DND-41 (cell line): ENCODE measurements around the gene ERC1.

Source experiments
- ATAC-seq: fragments of 200-7000 bp; cut with Tn5 transposase; 3 replicates; pipeline ENCODE4 v1.9.1; 2021; ENCODE audit warnings: low read depth; ENCODE audit not compliant: insufficient read depth
- DNase-seq: peaks from one replicate; pipeline ENCODE4 v3.0.0-alpha.2; 2020
- H2AFZ ChIP-seq: 2 replicates; pipeline ENCODE4 v1.6.0; 2012; ENCODE audit warnings: low read depth, low read length
- H3K27ac ChIP-seq: 2 replicates; pipeline ENCODE4 v1.5.1; 2012; ENCODE audit warnings: low read length, inconsistent platforms
- H3K27me3 ChIP-seq: fragments of 200-600 bp; sonication (generic); 2 replicates; pipeline ENCODE4 v1.6.0; 2012; ENCODE audit warnings: low read length, mild to moderate bottlenecking, inconsistent platforms; ENCODE audit not compliant: insufficient read depth, poor library complexity
- H3K36me3 ChIP-seq: 2 replicates; pipeline ENCODE4 v1.5.1; 2012; ENCODE audit warnings: low read length, inconsistent platforms; ENCODE audit not compliant: insufficient read depth
- H3K4me1 ChIP-seq: 2 replicates; pipeline ENCODE4 v1.5.1; 2012; ENCODE audit warnings: mild to moderate bottlenecking, low read length; ENCODE audit not compliant: insufficient read depth
- H3K4me2 ChIP-seq: 2 replicates; pipeline ENCODE4 v1.6.0; 2012; ENCODE audit warnings: mild to moderate bottlenecking, moderate library complexity, low read length, inconsistent platforms; ENCODE audit not compliant: insufficient read depth
- H3K4me3 ChIP-seq, 2 experiments: fragments of 200-600 bp in 1 of 2; shearing (Covaris generic) in 1 of 2; 2 replicates each; pipeline ENCODE4 v1.5.1; 2012 to 2016; ENCODE audit warnings: inconsistent platforms in 2 of 2, low read length in 2 of 2, mild to moderate bottlenecking in 2 of 2, low read depth in 1 of 2, moderate library complexity in 1 of 2
- H3K79me2 ChIP-seq: 2 replicates; pipeline ENCODE4 v1.6.0; 2012; ENCODE audit warnings: low read length, inconsistent platforms; ENCODE audit not compliant: insufficient read depth
- H3K9ac ChIP-seq: 2 replicates; pipeline ENCODE4 v1.6.0; 2012; ENCODE audit warnings: low read depth, mild to moderate bottlenecking, inconsistent platforms, low read length, moderate library complexity
- H3K9me3 ChIP-seq: 2 replicates; pipeline ENCODE4 v1.5.1; 2012; ENCODE audit warnings: low read length, moderate library complexity, mild to moderate bottlenecking, inconsistent platforms; ENCODE audit not compliant: insufficient read depth, severe bottlenecking
- H4K20me1 ChIP-seq: 2 replicates; pipeline ENCODE4 v1.6.0; 2012; ENCODE audit warnings: low read length; ENCODE audit not compliant: insufficient read depth
- EZH2 ChIP-seq: IDR thresholded peaks from 3 replicates; pipeline ENCODE4 v1.6.1; 2012; ENCODE audit warnings: borderline replicate concordance, low read depth, mild to moderate bottlenecking, moderate library complexity, low read length, inconsistent platforms; ENCODE audit not compliant: severe bottlenecking
- TF ChIP-seq, protein P1 (sequence below): IDR thresholded peaks from 2 replicates; pipeline ENCODE4 v1.5.1; 2012; ENCODE audit warnings: borderline replicate concordance, low read length, moderate library complexity, mild to moderate bottlenecking; ENCODE audit not compliant: poor library complexity, severe bottlenecking; ENCODE audit errors: extremely low read depth

The ERC1 gene

DNA sequence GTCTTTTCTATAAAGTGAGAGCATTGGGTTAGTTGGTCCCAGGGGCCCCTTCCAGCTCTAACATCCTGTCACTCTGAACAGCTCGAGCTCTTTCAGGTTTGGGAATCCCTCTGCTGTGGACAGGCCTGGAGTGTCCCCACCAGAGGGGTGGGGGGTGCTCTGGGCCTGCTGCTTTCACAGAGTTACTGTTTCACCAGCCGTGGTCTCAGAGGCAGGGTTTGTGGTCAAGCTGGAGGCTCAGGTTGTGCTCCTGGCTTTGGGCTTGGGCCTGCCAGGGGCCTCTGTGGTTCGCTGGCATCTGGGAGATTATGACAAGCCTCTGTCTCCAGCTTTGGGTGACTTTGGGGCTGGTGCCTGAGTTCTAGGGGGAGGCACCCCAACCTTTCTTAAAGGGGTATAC, 543.7 kb downstream of the ERC1 start:
- TF ChIP-seq, protein P1, sequence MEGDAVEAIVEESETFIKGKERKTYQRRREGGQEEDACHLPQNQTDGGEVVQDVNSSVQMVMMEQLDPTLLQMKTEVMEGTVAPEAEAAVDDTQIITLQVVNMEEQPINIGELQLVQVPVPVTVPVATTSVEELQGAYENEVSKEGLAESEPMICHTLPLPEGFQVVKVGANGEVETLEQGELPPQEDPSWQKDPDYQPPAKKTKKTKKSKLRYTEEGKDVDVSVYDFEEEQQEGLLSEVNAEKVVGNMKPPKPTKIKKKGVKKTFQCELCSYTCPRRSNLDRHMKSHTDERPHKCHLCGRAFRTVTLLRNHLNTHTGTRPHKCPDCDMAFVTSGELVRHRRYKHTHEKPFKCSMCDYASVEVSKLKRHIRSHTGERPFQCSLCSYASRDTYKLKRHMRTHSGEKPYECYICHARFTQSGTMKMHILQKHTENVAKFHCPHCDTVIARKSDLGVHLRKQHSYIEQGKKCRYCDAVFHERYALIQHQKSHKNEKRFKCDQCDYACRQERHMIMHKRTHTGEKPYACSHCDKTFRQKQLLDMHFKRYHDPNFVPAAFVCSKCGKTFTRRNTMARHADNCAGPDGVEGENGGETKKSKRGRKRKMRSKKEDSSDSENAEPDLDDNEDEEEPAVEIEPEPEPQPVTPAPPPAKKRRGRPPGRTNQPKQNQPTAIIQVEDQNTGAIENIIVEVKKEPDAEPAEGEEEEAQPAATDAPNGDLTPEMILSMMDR = no peak
- TF ChIP-seq EZH2 = no peak
- no peak overlapping the region for H2AFZ ChIP-seq
- H4K20me1 ChIP-seq = peaks cover 6% of the 10 kb centered on the region
- no peaks in the 10 kb centered on the region for H3K36me3 ChIP-seq
- ATAC-seq = 0 out of 3 replicates have a peak, but pooled peaks have one; percentile 30
- no peak overlapping the region for H3K4me2 ChIP-seq
- H3K9ac ChIP-seq = no peak overlapping the region
- H3K4me3 ChIP-seq = no peak overlapping the region
- H3K79me2 ChIP-seq = no peaks in the 10 kb centered on the region
- peaks cover 51% of the 10 kb centered on the region for H3K27me3 ChIP-seq
- no peak for DNase-seq
- no peak overlapping the region for H3K27ac ChIP-seq
- H3K4me1 ChIP-seq = peaks cover 18% of the 10 kb centered on the region
- H3K9me3 ChIP-seq = no peaks in the 10 kb centered on the region

DNA sequence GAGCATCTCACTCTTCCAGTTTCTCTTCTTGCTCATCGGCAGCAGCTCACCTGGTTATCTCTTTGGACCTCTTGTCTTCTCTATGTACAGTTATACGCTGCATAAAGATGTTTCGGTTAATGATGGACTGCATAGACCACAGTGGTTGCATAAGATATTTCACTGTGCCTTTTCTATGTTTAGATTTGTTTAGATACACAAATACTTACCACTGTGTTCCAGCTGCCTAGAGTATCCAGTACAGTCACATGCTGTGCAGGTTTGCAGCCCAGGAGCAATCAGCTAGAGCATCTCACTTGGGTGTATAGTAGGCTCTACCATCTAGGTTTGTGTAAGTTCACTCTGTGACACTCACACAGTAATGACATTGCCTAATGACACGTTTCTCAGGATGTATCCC, 545.8 kb downstream of the ERC1 start:
- Histone ChIP-seq H3K27ac (no peak overlapping the region), H3K9ac (no peak overlapping the region), H3K27me3 (peaks cover 51% of the 10 kb centered on the region), H3K36me3 (no peaks in the 10 kb centered on the region), H2AFZ (no peak overlapping the region), H3K4me2 (no peak overlapping the region), H3K79me2 (no peaks in the 10 kb centered on the region), H3K4me3 (no peak overlapping the region), H4K20me1 (peaks cover 4% of the 10 kb centered on the region), H3K9me3 (no peaks in the 10 kb centered on the region), H3K4me1 (peaks cover 18% of the 10 kb centered on the region)
- DNase-seq = no peak
- TF ChIP-seq, protein P1 = no peak
- TF ChIP-seq EZH2 = no peak
- no peak for ATAC-seq

DNA sequence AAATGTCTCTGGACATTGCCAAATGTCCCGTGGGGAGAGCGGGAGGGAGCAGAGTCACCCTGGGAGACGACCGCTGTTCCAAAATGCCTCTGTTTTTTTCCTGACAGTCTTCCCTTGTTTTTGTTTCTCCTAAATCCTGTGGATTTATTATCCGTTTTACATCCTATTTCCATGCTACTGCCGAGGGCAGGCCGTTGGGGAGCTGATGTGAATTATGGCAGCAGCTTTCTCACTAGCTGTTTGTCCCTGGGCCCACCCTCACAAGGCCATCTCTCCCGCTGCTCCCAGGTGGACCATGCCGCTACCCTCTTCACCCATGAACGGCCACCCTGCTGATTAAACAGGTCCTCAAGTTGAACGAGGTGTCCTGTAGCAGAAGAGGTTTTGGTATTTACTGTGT, 548.1 kb downstream of the ERC1 start:
- Histone ChIP-seq H3K9me3 (no peaks in the 10 kb centered on the region), H3K4me3 (no peak overlapping the region), H3K9ac (no peak overlapping the region), H3K36me3 (no peaks in the 10 kb centered on the region), H3K4me1 (peaks cover 10% of the 10 kb centered on the region), H3K27me3 (peaks cover 33% of the 10 kb centered on the region), H3K79me2 (no peaks in the 10 kb centered on the region), H2AFZ (no peak overlapping the region), H3K27ac (no peak overlapping the region), H3K4me2 (no peak overlapping the region), H4K20me1 (no peaks in the 10 kb centered on the region; the same call in none of the 2 replicates)
- DNase-seq = no peak
- ATAC-seq = no peak
- TF ChIP-seq, protein P1 = no peak
- no peak for TF ChIP-seq EZH2

DNA sequence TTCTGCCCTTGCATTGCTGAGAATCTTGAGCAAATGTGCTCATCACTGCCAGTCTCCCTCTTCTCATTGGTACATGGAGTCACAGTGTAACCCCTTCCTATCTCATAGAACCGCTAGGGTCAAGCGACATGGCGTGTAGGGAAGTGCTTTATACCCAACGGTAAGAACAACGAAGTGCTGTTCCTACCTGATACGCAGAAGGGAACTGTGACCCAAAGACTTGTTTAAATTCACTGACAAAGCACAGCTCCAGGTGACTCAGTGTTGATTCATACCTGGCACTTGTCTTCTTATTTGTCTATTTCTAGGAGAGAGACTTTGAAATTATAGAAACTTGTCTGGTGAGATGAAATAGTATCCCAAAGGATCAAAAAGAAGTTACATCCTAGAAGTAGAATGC, 549.7 kb downstream of the ERC1 start:
- Histone ChIP-seq H3K79me2 (no peaks in the 10 kb centered on the region), H3K4me1 (no peaks in the 10 kb centered on the region), H3K27me3 (peaks cover 22% of the 10 kb centered on the region), H2AFZ (no peak overlapping the region), H3K9ac (no peak overlapping the region), H3K4me3 (no peak overlapping the region), H3K9me3 (no peaks in the 10 kb centered on the region), H3K27ac (no peak overlapping the region), H3K36me3 (no peaks in the 10 kb centered on the region), H3K4me2 (no peak overlapping the region), H4K20me1 (no peaks in the 10 kb centered on the region; the same call in 1 of the 2 replicates)
- ATAC-seq (no peak), DNase-seq (no peak)
- TF ChIP-seq EZH2 = no peak
- TF ChIP-seq, protein P1 = no peak
